Measurements from ENCODE around the gene MAP2K2.

MAP2K2 gene

GRCh38 chr19:4077800-4078684 lies 45.9 kb downstream of the MAP2K2 start:
- FAIRE-seq: no peak

- FAIRE-seq: no peak
Observed at GRCh38 chr19:4077007-4077374, 46.9 kb downstream of the MAP2K2 start.

GRCh38 chr19:4075373-4075772 lies 48.5 kb downstream of the MAP2K2 start:
- no peak for FAIRE-seq

GRCh38 chr19:4071610-4072009 lies 52.3 kb downstream of the MAP2K2 start:
- no peak for FAIRE-seq

GRCh38 chr19:4069331-4069959 lies 54.5 kb downstream of the MAP2K2 start:
- FAIRE-seq: no peak

- FAIRE-seq: no peak
Observed at GRCh38 chr19:4068047-4068966, 55.6 kb downstream of the MAP2K2 start.

- FAIRE-seq: no peak
Observed at GRCh38 chr19:4067396-4068046, 56.4 kb downstream of the MAP2K2 start.

GRCh38 chr19:4066682-4067395 lies 57.1 kb downstream of the MAP2K2 start, which contains the start of gene ZBTB7A:
TSS of gene ZBTB7A (minus strand) at chr19:4066899. CDS start at chr19:4055232, 11,667 bp downstream.
- no peak for FAIRE-seq

- FAIRE-seq: no peak
Observed at GRCh38 chr19:4066176-4066606, 57.7 kb downstream of the MAP2K2 start.

GRCh38 chr19:4065430-4066175 lies 58.3 kb downstream of the MAP2K2 start:
- no peak for FAIRE-seq

GRCh38 chr19:4064496-4065260 lies 59.2 kb downstream of the MAP2K2 start:
- no peak for FAIRE-seq

- no peak for FAIRE-seq
Observed at GRCh38 chr19:4064149-4064495, 59.8 kb downstream of the MAP2K2 start.

- no peak for FAIRE-seq
Observed at GRCh38 chr19:4063369-4064148, 60.4 kb downstream of the MAP2K2 start.

GRCh38 chr19:4062419-4063368 lies 61.2 kb downstream of the MAP2K2 start:
- no peak for FAIRE-seq

- FAIRE-seq: no peak
Observed at GRCh38 chr19:4061683-4062418, 62.1 kb downstream of the MAP2K2 start.

GRCh38 chr19:4061178-4061682 lies 62.7 kb downstream of the MAP2K2 start:
- FAIRE-seq: no peak

GRCh38 chr19:4060621-4061177 lies 63.2 kb downstream of the MAP2K2 start:
- no peak for FAIRE-seq
